Inferior parietal cortex (tissue), 1 donor: Measurements from ENCODE around the gene PIK3R4.

Experiments
- DNase-seq: peaks from one replicate; pipeline ENCODE4 v3.0.0-alpha.2; 2016; ENCODE audit errors: extremely low spot score

Gene PIK3R4

DNA sequence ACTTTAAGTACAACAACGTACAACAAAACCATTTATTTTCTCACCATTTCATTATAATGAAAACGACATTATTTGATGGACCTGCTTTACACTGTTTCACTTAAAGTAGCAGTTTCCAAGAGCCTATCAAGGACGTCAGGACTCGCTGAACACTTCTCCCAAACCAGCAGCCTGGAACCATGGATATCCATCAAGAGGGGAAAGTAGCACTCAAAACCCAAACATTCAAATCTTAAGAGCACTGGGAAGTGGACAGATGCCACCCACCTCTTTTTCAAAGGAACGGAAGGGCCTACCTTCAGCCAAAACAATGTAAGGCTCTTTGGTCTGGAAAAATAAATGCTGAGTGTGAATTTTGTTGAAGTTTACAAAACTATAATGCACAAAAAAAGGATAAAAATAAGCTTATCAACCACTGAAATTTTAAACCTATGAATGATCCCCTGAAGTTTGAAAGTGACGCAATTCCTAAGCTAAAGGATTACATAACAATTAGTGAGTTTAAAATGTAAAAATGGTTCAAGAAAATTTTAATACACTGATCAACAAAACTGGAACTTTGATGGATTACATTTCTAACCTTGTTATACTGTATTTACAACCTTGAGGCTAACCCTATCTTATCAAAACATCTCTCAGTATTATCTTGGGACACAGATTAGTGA, 4.6 kb downstream of the PIK3R4 start:
- no peak for DNase-seq

DNA sequence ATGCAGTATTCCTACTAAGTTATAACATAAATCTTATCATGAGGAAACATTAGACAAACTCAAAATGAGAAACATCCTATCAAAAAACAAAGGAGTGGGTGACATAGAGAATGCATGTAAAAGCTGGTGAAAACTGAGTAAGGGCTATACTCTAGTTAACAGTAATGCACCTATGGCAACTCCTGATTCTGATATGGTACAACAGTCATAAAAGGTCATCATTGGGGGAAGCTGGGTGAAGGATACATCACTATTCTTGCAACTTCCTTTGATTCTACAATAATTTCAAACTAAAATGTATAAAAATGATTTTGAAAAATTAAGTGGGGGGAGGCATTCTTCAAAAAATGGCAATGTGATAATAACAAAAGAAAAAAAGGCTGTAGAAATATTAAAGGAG, 6.8 kb downstream of the PIK3R4 start:
- DNase-seq: no peak

DNA sequence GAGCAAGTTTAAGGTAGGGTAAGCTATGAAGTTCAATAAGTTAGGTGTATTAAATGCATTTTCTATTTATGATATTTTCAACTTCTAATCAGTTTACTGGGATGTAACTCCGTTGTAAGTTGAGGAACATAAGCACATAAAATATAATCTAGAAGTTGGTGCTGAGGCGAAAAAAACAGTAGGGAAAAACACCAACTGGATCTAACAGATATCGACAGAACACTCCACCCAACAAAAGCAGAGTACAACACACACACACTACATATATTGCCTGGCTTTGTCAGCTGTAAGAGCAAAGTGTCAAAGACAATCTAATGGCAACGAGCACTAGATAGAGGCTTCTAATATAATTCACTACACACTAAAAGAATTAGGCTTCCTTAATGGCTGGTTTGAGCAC, 8.4 kb downstream of the PIK3R4 start:
- no peak for DNase-seq

DNA sequence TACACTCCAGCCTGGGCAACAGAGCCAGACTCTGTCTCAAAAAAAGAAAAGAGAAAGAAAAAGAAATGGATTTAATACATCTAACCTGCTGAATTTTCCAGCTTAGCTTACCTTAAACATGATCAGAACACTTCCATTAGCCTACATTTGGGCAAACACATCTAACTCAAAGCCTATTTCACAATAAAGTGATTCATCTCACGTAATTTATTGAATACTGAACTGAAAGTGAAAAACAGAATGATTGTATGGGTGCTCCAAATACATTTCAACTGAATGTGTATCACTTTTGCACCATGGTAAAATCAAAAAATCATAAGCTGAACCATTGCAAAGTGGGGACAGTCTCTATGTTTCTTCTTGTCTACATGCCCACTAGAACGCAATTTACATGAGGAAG, 9.0 kb downstream of the PIK3R4 start:
- no peak for DNase-seq

DNA sequence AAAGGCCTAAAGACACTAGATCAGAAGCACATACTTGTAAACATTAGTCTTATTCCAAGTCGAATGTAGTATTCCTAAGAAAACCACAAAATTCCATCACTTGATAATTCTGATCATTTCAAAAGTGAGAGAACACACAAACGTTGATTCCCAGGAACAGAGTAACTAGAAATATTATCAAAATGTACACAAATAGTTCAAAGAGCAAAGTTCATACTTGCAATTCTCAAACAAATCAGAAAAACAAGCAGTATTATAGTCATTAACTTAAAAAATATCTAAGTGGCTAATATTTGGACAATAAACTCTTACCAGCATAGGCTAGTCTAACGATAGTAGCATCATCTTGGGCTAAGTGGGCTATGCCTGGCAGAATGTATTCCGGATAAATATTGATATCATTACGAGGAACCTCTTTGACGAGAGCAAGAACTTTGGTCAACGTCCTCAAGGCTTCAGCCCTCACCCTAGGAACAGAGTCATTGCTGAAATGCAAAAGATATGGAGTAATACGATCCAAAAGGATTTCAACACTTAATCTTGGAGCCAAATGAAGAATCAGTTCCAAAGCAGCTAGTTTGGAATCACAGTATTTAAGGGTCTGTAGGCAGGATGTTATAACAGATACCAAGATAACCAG, 13.3 kb downstream of the PIK3R4 start:
- DNase-seq: no peak

DNA sequence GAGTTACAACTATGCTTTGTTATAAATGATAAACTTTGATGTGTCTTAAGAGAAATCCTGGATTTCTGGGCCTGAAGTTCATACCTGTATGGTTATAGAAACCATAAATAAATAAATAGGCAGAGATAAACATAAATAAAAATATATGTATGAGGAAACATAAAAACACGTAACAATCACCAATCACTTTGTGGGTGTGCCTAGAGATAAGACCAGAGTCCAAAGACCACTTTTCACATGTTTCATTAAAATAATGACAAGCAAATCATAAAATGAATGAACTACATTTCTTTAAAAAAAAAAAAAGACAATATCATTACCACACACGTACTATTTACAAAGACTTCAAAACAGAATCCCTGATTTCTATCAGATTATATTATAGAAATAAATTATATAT, 14.1 kb downstream of the PIK3R4 start:
- DNase-seq: no peak

DNA sequence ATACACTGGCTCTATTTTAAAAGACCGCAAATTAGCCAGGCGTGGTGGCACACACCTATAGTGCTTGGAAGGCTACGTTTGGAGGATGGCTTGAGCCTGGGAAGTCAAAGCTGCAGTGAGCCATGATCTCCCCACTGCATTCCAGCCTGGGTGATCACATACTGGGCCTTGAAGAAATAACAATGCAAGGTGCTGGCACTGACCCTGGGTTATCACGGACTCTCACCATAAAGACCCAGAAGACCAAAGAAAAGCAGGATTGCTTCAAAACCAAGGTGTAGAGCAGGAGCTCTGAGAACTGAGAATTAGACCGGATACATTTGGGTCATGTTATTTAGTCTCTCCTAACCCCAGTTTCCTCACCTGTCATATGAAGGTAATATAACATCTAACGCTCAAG, 14.8 kb downstream of the PIK3R4 start:
- no peak for DNase-seq

DNA sequence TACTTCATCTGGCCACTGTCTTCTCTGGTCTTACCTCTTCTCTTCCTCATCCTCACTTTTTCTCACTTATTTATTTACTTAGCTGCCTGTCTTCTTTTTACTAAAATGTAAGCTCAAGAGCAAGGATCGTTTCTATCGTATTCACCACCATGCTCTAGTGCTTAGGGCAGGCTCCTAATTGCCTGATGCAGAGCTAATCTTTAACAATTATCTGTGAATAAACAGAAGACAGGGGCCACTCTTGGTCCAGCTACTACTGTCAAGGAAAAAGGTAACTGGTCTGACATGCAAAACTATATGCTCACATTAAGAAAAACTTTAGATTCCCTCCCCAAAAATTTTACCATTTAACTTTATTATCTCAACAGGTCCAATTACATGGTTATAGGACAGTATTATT, 17.5 kb downstream of the PIK3R4 start:
- no peak for DNase-seq

DNA sequence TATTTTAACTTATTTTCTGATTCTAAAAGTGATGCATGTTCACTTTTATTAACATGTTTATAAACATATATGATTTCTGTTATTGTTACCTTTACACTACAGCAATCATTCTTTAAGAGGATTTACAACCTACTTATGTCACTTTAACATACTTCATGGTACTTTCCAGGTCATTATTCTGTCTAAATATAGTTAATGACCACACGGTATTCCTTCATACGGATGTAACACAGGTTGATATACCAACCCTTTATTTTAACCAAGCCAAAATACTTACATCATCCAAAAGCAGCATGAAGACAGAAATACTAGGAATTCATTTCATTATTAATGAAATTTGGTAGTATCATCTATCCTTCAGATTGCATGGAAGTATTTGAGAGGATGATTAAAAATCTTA, 18.6 kb downstream of the PIK3R4 start:
- no peak for DNase-seq

DNA sequence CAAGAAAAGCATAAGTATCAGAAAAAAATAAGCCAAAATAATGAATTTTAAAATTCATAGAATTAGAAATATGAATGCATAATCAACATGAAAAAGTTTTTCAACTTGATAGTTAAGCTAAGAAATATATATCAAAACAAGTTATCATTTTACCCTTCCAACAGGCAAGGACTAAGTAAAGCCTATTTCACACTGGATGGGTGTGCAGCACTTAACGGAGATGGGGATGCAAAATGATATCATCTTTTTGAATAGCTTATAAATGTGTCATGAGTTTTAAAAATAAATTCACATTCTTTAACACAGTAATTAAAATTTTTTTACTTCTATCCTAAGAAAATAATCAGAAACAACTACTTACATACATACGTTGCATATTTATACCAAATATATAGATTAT, 20.9 kb downstream of the PIK3R4 start:
- DNase-seq: no peak

DNA sequence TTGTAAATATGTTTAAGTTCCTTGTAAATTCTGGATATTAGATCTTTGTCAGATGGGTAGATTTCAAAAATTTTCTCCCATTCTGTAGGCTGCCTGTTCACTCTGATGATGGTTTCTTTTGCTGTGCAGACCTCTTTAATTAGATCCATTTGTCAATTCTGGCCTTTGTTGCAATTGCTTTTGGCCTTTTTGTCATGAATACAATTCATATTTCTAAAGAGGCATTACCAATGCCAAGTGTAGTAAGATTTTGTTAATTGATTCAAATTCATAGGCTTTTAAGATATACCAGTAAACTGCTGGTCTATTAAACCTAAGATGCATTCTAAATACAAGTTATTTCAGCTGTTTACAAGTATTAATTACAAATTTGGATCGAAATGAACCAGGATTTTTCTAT, 31.0 kb downstream of the PIK3R4 start:
- DNase-seq: no peak

DNA sequence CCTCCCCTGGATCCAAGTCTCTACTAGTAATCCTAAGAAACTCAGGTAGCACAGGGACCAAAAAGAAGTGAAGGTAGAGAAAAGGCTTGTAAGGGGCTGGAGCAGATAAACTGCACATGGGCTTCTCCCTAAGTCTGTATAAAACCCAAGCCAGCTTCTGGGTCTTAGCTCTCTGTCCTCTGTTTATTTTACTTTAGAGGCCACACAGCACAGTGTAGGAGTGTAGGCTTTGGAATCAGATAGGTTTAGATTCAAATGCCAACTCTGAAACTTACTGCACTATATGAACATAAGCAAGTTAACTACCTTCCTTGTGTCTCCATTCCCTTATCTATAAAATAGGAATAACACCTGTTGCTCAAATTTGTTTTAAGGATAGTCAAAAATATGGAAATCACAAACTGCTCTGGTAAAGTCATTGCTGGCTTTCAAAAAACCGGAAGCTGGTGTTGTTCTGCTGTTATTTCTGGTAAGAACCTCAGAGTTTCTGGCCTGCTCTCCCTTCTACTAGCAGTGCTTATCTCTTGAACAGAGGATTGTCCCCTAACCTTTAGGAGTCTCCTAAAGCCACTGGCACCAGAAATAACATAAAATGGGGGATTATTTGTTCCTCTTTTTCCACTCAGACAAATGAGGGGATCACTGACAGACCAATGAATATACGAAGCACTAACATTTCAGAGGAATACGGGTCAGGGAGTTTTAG, 33.8 kb downstream of the PIK3R4 start:
- DNase-seq: no peak

DNA sequence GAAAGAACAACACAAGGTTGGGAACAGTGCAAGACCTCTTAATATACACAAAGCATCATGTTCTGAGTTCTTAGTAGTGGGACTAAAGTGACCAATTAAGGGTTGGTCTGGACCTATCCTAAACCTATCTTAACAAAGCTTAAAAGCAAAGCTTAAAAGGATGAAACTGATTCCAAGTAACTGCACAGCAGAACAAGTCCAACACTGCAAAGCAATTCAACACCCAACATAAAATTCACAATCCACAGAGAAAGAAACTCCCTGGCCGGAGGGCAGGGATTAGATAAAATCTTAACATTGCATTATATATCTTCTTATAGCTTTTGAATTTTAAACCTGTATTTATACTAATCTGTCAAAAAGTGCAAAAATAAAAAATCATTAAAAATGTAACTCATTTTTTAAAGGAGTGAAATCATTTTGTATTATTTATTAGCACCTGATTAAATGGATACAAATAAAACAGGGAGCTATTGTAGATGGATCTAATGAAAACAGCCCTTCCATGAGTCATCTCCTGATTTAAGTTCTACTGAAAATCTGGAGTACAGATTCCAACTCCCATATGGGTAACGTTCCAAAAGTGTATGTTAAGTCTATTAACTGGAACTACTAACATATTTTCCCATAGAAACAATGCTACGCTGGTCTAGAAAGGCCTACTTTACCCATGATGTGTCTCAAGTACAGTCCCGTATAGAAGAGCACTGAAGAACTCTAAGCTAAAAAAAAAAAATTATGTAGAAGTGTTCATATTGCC, 34.9 kb downstream of the PIK3R4 start:
- no peak for DNase-seq

DNA sequence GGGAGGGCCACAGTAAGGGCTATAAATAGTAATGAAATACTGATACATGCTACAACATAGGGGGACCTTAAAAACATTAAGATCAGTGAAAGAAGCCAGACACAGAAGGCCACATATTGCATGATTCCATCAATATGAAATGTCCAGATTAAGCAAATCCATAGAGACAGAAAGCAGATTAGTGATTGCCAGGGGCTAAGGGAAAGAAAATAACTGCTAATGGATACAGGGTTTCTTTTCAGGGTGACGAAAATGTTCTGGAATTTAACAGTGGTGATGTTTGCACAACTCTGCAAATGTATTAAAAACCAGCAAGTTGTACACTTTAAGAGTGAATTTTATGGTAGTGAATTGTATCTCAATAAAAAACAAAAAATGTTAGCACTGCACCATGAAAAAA, 37.0 kb downstream of the PIK3R4 start:
- no peak for DNase-seq

DNA sequence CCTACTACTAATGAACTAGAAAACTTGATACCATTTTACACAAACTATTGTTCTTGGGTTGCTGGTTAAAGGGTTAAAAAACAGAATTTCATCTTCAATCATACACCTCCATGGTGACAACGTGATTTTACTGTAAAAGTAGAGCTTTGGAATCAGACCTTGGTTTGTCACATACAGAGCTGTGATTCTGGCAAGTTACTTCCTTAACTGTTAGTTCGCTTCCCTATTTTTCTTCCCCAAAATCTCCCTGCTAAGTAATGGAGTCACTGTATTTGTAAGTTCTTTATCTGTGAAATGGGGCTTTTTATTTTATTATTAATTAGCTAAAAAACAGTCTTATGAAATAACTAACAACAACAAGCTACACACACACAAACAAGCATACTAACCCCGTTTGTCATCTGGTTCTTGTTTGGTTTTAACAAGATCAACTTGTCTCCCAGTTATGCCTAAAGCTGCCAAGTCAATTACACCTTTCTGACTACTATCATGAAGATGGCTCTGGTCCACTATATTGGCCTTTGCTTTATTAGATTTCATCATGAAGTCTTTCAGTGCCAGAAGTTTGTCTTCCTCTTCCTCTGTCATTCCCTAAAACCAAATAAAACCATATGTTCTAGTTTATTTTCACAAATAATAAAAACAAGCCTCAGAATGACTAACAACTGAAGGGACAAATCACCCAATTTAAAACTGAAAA, 38.6 kb downstream of the PIK3R4 start:
- no peak for DNase-seq

DNA sequence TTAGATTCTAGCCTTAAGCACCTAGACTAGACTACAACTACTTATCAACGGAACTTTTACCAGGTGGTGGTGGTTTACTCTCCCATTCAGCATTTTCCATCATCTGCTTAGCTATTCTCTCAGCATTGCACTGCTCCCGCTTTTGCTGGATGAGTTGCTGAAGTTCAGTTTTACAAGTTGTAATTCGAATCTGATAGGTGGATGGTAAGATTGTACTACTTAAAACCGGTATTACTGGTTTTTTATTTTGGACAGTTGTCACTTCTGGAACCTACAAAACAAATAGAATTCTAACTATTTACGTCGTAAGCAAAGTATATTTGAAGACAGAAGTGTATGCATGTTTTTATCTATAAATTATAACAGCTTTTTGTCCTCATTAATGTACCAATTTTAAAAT, 41.1 kb downstream of the PIK3R4 start:
- no peak for DNase-seq

DNA sequence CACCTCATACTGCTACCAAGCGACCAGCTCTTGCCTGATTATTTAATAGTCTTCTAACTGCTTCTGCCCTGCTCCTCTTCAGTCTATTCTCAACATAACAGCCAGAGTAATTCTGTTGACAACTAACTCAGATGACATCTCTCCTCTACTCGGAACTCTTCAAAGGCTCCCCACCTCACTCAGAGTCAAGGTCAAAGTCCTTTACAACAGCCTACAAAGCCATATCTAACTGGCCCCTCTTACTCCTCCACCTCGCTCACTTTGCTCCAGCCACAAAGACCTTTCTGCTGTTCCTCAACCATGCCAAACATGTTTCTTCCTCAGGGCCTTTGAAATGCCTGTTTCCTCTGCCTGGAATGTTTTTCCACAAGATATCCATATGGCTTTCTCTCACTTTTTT, 43.6 kb downstream of the PIK3R4 start:
- DNase-seq: no peak

DNA sequence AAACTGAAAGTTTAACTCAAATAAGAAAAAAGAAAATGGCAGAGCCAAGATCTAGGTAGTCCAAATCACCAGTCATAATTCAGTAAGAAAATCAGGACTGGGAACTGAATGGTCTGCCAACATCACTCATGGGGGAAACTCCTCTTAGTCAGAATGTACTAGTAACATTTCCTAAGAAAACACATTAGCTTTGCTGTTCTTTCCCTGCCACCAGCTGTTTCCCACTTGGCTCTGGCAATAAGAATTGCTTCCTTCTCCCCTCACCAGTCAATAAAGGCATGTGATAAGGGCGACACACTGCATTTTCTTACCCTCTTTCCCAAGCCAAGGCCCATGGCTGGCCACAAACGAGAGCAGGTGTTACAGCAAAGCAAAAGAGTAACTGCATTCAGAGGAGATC, 46.1 kb downstream of the PIK3R4 start:
- no peak for DNase-seq

DNA sequence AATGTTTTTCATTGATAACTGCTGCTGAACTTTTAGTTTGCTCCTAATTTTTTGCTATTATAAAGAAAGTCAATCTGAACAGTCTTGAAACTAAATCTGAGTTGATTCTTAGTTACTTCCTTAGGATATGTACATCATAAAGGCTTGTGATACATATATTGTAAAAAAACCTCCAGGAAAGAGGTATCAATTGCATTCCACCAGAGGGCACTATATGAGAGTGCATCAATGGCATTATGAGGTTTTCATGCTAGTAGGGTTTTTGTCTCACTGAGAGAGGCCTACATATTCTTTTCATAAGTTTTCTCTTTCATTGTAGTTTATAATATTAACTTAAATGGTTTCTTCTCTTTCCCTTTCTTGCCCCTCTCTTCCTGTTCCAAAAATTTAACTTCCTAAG, 46.9 kb downstream of the PIK3R4 start:
- DNase-seq: no peak

DNA sequence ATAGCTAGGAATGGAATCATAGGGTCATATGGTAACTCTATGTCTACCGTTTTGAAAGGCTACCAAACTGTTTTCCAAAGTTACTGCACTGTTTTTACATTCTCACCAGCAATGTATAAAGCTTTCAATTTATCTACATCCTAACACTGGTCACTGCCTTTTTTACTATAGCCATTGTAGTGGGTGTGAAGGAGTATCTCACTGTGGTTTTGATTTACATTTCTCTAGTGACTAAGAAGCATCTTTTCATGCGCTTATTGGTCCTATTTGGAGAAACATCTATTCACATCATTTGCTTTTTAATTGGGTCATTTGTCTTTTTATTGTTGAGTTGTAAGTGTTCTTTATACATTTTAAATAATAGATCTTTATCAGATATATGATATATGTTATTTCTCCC, 53.3 kb downstream of the PIK3R4 start:
- DNase-seq: no peak

DNA sequence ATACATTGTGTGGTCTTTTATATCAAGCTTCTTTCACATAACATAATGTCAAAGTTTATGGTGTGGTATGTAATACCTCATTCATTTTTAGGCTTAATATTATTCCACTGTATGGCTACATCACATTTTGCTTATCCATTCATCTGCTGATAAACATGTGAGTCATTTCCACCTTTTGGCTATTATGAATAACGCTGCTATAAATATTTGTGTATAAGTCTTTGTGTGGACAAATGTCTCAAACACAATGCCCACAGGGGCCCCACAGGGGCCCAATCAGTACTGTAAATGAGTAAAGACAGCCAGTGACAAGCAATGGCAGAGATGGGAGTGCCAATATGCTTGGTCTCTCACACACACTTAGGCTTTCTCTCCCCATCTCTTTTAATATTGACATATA, 54.2 kb downstream of the PIK3R4 start:
- DNase-seq: no peak
